ENCODE data around the gene ACOT13.

- TF ChIP-seq POLR2A (IDR thresholded peaks at IDR 0.05) (no peak), CTCF (IDR thresholded peaks at IDR 0.05) (no peak), EP300 (IDR thresholded peaks at IDR 0.05; ENCODE audit: low read depth) (no peak)
Observed at GRCh38 chr6:24642061-24642460, 24.8 kb upstream of the ACOT13 start.
